Psoas muscle (tissue), 8 donors: ENCODE results near the gene VWA3B. TPM values are rescaled to one million over a fixed set of nuclear protein-coding genes. Genes with fewer than 3 reads are reported as not detected.

Experiments
- ATAC-seq, 4 donors: fragments of 200-7000 bp; cut with Tn5 transposase; one replicate each; pipeline ENCODE4 v1.9.1; 2020; ENCODE audit warnings: moderate library complexity in 3 of 4, mild to moderate bottlenecking in 2 of 4
- DNase-seq, 2 donors: peaks; one replicate each; pipeline ENCODE4 v3.0.0-alpha.2; 2020
- H3K27ac ChIP-seq: fragments of 200-600 bp; one replicate; pipeline ENCODE4 v1.8.0; 2022
- H3K27me3 ChIP-seq, 3 donors: fragments of 200-600 bp in 1 of 3; one replicate each; pipeline versions ENCODE4 v1.6.1 to v1.8.0; 2013 to 2022; ENCODE audit warnings: low read length in 2 of 3, mild to moderate bottlenecking in 2 of 3, moderate library complexity in 1 of 3; ENCODE audit not compliant: insufficient read depth in 3 of 3
- H3K36me3 ChIP-seq, 2 donors: fragments of 200-600 bp in 1 of 2; one replicate each; pipeline versions ENCODE4 v1.6.1 to v1.8.0; 2013 to 2022; ENCODE audit warnings: low read depth in 1 of 2, mild to moderate bottlenecking in 1 of 2, moderate library complexity in 1 of 2; ENCODE audit not compliant: insufficient read depth in 1 of 2
- H3K4me1 ChIP-seq: fragments of 200-600 bp; one replicate; pipeline ENCODE4 v1.8.0; 2022
- H3K4me3 ChIP-seq: fragments of 200-600 bp; one replicate; pipeline ENCODE4 v1.8.0; 2022; ENCODE audit warnings: mild to moderate bottlenecking
- H3K9me3 ChIP-seq: fragments of 200-600 bp; one replicate; pipeline ENCODE4 v1.8.0; 2022
- WGBS, 3 donors: extraction: QIAGEN DNeasy Blood & Tissue Kit; methylation state at CpG; one replicate each; pipeline versions ENCODE4 v1.1.6 to v1.1.7; 2013; 5-methylcytosine and 5-hydroxymethylcytosine counted together
- intact Hi-C, 2 donors: fragments of 100-400 bp; cut with DNase I; formaldehyde crosslinking; loops; one replicate each; pipeline versions ENCODE4 v1.11.0 to v1.14.2; 2022
- polyA plus RNA-seq, 3 donors: library from polyadenylated mRNA; stranded (reverse); fragments of 200-250 nt; gene quantifications; one replicate each; pipeline ENCODE4 v1.2.3, GENCODE V29; 2013
- total RNA-seq, 4 donors: library from RNA; stranded (reverse); fragmentation: NEBNext Ultra II Directional in 2 of 4; extraction: Animal tissue kit (Norgen Biotek cat#: 25700) in 2 of 4; gene quantifications; one replicate each; pipeline versions ENCODE4 v1.2.1 to v1.2.4, GENCODE V29; 2021 to 2023
- TF ChIP-seq, protein P1 (sequence below): fragments of 200-600 bp; IDR thresholded peaks from one replicate; pipeline ENCODE4 v1.8.0; 2022; ENCODE audit warnings: antibody characterized with exemption
- donor health status: healthy with polysubstance abuse.
- donor health status: DM: no; HTN: no; CAD: no; lungs with moderate emphysema.
- donor health status: Bipolar disorder and iron deficiency.
- donor health status: healthy.
- donor health status: DM: yes; HTN: yes; CAD: no.
- donor health status: DM: no; HTN: no; CAD: no.
- donor health status: DM: no; HTN: no; CAD: no.
- donor health status: DM: yes; HTN: yes; CAD: no.

The VWA3B gene
- total and polyA plus RNA-seq, 7 donors: 0.01 to 0.24 (median 0.21) TPM; not detected in 3

DNA sequence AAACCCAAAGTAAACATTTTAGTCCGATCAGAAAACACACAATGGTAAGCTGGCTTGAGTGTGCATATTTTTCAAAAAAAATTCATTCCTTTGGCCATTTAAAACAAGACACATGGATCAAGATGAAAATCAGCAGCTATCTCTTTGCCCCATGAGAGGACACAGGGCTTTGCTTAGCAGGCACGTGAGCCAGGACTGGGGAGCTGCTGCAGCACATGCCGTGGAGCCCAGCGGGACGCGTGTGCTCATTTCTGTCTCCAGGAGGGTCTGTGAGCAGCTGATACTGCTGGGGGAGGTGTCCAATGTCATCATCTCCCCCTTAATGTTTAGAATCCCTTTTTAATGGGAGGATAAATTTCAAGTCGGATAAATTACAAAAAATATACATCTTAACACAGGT lies 209.5 kb downstream of the VWA3B start:
- H3K27ac ChIP-seq: no peak overlapping the region
- ATAC-seq (no peak), DNase-seq (no peak)
- no peaks in the 10 kb centered on the region for H3K36me3 ChIP-seq
- TF ChIP-seq, protein P1, sequence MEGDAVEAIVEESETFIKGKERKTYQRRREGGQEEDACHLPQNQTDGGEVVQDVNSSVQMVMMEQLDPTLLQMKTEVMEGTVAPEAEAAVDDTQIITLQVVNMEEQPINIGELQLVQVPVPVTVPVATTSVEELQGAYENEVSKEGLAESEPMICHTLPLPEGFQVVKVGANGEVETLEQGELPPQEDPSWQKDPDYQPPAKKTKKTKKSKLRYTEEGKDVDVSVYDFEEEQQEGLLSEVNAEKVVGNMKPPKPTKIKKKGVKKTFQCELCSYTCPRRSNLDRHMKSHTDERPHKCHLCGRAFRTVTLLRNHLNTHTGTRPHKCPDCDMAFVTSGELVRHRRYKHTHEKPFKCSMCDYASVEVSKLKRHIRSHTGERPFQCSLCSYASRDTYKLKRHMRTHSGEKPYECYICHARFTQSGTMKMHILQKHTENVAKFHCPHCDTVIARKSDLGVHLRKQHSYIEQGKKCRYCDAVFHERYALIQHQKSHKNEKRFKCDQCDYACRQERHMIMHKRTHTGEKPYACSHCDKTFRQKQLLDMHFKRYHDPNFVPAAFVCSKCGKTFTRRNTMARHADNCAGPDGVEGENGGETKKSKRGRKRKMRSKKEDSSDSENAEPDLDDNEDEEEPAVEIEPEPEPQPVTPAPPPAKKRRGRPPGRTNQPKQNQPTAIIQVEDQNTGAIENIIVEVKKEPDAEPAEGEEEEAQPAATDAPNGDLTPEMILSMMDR: no peak
- H3K27me3 ChIP-seq: no peaks in the 10 kb centered on the region
- 48 to 65% (median 56%) methylated on average over 7 of the region's 7 CpGs for WGBS, 3 donors
- intact Hi-C loops: no loop called here
- H3K9me3 ChIP-seq: no peaks in the 10 kb centered on the region
- no peak overlapping the region for H3K4me3 ChIP-seq
- no peaks in the 10 kb centered on the region for H3K4me1 ChIP-seq

- Histone ChIP-seq H3K27ac (no peak overlapping the region), H3K4me3 (no peak overlapping the region), H3K4me1 (no peaks in the 10 kb centered on the region), H3K27me3 (no peaks in the 10 kb centered on the region), H3K36me3 (no peaks in the 10 kb centered on the region), H3K9me3 (no peaks in the 10 kb centered on the region)
- 66 to 70% (median 69%) methylated on average over 12 of the region's 12 CpGs for WGBS, 3 donors
- TF ChIP-seq, protein P1: no peak
- ATAC-seq (no peak), DNase-seq (no peak)
- intact Hi-C loops: no loop called here
Measured at GRCh38 chr2:98297817-98298682, 211.1 kb downstream of the VWA3B start.

DNA sequence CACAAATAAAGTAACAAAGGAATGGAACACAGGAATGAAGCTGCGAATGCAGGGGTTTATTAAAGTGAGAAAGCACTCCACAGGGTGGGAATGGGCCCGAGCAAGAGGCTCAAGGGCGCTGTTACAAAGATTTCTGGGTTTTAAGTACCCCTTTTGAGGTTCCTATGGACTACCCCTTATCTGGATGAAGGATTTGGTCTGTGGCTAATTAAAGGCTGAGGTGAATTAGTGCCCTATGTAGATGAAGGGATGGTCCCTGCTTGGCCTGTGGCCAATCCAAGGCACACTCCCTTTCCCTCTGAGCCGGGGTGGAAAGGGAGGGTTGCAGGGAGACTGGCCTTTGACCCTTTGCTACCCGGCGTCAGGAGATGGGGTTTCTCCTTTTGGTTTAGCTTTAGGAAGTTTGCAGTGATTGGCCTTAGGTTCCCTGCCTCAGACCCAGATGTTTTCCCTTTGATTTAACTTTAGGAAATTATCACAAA lies 211.8 kb downstream of the VWA3B start:
- WGBS, 3 donors: 57 to 64% (median 59%) methylated on average over 6 of the region's 6 CpGs
- Histone ChIP-seq H3K9me3 (no peaks in the 10 kb centered on the region), H3K4me1 (no peaks in the 10 kb centered on the region), H3K27ac (no peak overlapping the region), H3K36me3 (no peaks in the 10 kb centered on the region), H3K27me3 (no peaks in the 10 kb centered on the region), H3K4me3 (no peak overlapping the region)
- ATAC-seq (no peak), DNase-seq (no peak)
- intact Hi-C loops: no loop called here
- TF ChIP-seq, protein P1: no peak

DNA sequence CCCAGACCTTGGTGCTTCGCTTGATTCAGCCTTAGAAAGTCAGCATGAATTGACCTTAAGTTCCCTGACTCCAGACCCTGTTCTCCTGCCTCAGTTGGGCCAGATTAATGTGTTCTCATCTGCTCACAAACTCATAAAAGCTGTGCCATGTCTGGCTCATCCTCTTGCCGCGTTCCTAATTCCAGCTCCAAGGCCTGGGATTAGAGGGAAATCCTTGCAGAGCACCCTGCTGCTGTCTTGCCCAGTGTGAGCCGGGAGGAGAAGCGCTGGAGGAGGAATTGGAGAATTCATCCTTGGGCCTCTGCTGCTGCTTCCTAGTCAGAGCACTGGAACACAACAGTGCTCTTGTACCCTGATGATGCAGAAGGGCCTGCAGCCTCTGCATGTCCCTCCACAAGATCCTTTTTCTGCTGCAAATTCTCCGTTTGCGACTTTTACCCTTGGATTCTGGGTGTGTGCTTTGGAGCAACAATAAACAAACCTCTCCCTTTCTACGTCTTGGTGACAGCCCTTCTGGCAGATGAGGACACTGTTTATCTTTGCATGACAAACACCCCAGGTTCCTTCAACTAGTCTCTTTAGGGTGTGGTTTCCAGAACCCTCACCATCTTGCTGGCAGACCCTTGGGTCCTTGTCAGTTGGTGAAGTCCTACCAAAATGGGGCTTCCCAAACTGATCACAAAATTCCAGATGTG lies 212.4 kb downstream of the VWA3B start:
- Histone ChIP-seq H3K4me3 (no peak overlapping the region), H3K36me3 (no peaks in the 10 kb centered on the region), H3K27ac (no peak overlapping the region), H3K4me1 (no peaks in the 10 kb centered on the region), H3K27me3 (no peaks in the 10 kb centered on the region), H3K9me3 (no peaks in the 10 kb centered on the region)
- DNase-seq (no peak), ATAC-seq (no peak)
- WGBS, 3 donors: 68 to 75% (median 72%) methylated on average over 8 of the region's 8 CpGs
- intact Hi-C loops: no loop called here
- TF ChIP-seq, protein P1: no peak
